C4-2B (cell line): ENCODE measurements around the gene LRBA.

Experiments
- H3K27ac ChIP-seq: fragments of 450-650 bp; 2 replicates; pipeline ENCODE4 v1.5.1; 2017
- ZFX ChIP-seq: fragments of 450-650 bp; IDR thresholded peaks from 2 replicates; pipeline ENCODE4 v1.6.1; 2017
- TF ChIP-seq, protein P1 (sequence below): fragments of 450-650 bp; conservative IDR thresholded peaks from 2 replicates; pipeline ENCODE4 v1.5.1; 2017; ENCODE audit warnings: mild to moderate bottlenecking

LRBA gene

DNA sequence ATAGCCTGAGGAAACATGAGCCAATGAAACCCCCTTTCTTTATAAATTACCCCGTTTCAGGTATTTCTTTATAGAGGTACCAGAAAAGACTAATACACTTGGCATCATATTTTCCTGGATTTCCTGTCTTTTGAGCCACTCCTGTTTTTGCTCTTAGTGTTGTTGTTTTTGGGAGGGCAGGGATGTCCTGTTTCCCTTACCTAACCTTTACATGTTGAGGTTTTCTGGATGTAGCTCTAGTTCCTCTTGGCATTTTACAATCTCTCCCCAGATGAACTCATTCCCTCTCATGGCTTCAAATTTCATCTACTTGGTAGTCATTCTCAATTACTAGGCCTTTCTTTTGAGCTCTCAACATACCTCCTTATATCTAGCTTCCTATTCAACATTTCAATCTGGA is 537.2 kb downstream of the LRBA start:
- no peak overlapping the region for H3K27ac ChIP-seq
- no peak for TF ChIP-seq ZFX
- TF ChIP-seq, protein P1, sequence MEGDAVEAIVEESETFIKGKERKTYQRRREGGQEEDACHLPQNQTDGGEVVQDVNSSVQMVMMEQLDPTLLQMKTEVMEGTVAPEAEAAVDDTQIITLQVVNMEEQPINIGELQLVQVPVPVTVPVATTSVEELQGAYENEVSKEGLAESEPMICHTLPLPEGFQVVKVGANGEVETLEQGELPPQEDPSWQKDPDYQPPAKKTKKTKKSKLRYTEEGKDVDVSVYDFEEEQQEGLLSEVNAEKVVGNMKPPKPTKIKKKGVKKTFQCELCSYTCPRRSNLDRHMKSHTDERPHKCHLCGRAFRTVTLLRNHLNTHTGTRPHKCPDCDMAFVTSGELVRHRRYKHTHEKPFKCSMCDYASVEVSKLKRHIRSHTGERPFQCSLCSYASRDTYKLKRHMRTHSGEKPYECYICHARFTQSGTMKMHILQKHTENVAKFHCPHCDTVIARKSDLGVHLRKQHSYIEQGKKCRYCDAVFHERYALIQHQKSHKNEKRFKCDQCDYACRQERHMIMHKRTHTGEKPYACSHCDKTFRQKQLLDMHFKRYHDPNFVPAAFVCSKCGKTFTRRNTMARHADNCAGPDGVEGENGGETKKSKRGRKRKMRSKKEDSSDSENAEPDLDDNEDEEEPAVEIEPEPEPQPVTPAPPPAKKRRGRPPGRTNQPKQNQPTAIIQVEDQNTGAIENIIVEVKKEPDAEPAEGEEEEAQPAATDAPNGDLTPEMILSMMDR = no peak

DNA sequence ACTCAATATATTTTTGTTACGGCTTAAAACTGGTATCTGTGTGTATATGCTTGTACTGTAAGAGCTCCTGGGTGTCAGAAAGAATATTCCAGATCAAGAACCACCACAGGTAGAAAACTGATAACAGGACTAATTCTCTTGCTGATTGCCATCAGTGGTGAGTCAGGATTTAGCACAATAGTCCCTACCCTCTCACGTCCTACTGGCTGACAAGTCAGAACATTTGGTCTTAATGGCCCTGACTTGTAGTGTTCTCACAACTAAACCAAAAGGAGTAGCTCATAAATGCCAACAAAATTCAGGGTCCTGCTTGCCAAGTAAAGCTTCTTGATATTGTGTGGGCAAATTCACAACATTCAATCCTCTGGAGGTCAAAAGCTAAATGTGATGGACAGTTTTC is 538.3 kb downstream of the LRBA start:
- TF ChIP-seq ZFX = no peak
- TF ChIP-seq, protein P1 = no peak
- H3K27ac ChIP-seq = no peak overlapping the region

DNA sequence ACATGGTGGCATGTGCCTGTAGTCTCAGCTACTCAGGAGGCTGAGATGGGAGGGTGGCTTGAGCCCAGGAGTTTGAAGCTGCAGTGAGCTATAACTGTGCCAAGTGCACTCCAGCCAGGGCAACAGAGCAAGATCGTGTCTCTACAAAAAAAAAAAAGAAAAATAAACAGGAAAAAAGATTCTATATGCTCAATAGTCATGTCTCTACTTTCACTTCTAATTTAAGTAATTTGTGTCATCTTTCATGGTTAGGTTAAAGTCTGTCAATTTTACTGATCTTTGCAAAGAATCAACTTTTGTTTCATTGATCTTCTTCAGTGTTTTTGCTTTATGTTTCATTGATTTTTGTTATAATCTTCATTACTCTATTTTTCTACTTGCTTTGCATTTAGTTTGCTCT is 539.3 kb downstream of the LRBA start:
- no peak overlapping the region for H3K27ac ChIP-seq
- TF ChIP-seq ZFX = no peak
- TF ChIP-seq, protein P1 = no peak

DNA sequence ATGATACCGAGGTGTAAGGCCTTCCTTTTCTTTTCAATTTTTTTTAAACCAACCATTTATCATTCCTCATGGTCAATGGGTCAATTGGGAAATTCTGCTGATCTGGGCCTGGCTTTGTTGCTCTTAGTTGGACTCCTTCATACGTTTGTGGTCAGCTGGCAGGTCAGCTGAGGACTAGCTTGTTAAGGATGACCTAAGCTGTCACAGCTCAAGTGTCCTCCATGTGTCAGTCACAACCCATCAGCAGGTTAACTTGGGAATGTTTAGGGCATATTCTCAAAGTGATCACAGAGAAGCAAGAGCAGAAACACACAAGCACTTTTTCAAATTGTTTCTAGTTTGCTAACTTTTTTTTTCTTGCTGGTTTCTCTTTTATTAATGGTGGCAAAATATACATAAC is 550.6 kb downstream of the LRBA start:
- TF ChIP-seq, protein P1 = no peak
- no peak for TF ChIP-seq ZFX
- no peak overlapping the region for H3K27ac ChIP-seq

DNA sequence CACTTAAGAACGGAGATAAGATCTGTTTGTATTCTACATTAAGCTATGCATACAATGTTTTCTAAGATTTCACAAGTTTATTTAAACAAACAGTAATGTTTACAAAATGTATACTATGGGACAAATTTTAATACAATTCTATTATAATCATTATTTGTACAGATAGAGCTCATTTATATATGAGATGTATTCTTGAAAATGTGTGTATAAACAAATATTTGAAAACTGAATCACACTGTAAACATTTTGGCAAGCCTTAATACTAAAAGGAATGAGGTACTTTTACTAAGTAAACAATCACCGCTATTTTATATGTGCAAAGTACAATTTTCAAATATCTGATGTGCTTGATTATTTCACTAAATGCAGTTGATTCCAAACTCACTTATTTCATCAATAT is 552.3 kb downstream of the LRBA start:
- TF ChIP-seq, protein P1 = no peak
- TF ChIP-seq ZFX = no peak
- no peak overlapping the region for H3K27ac ChIP-seq

DNA sequence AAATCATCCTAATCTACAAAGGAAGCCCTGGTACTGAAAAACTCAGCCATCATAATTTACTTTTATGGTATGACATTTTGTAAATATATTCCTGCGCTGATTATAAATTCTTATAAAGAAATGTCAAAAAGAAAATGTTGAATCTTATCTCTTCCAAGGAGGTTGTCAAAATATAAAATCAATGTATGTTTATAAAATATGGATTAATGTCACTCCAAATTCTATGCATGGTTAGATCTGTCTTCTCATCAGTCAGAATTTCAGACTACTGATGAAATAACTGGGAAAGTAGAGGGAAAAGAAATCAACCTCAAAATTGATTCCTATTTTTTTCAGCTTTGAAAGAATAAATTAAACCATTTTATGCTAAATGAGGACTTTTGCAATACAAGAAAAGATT is 553.1 kb downstream of the LRBA start:
- no peak for TF ChIP-seq ZFX
- TF ChIP-seq, protein P1 = no peak
- H3K27ac ChIP-seq = no peak overlapping the region

DNA sequence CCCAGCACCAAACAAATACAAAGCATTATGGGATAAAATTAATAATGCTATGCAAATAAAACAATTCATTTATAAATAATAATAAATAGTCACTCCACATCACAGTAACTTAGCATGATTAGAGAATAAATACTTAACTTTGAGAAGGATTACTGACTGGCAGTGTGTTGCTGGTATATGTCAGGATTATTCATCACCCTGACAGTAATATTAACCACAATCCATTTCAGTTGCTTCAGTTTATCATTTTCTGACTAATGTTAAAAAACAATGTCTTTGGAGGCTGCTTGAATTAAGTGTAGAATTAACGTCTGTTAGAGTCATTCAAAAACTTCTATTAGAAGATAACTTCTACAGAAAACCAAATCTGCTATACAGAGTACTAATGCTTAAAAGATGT is 557.3 kb downstream of the LRBA start:
- no peak overlapping the region for H3K27ac ChIP-seq
- TF ChIP-seq ZFX = no peak
- TF ChIP-seq, protein P1 = no peak
